Endothelial cell of umbilical vein (primary cell): Measurements from ENCODE around the gene RASGRF1.

Experiments
- CTCF ChIP-seq, 2 donors: IDR thresholded peaks; 1 replicate in 1 of 2; 2 replicates in 1 of 2; pipeline ENCODE4 v1.5.1; 2011; ENCODE audit warnings: low read length in 2 of 2, mild to moderate bottlenecking in 2 of 2, moderate library complexity in 2 of 2, control low read depth in 1 of 2, inconsistent platforms in 1 of 2, low read depth in 1 of 2; ENCODE audit not compliant: insufficient read depth in 1 of 2; ENCODE audit errors: extremely low read depth in 1 of 2
- POLR2AphosphoS5 ChIP-seq: IDR thresholded peaks from 2 replicates; pipeline ENCODE4 v1.6.1; 2012; ENCODE audit warnings: low read depth, mild to moderate bottlenecking, control low read depth, low read length, moderate library complexity; ENCODE audit not compliant: insufficient read depth

- no peak for TF ChIP-seq CTCF (IDR thresholded peaks at IDR 0.05; ENCODE audit: extremely low read depth in 1 of 2, insufficient read depth in 1 of 2, low read depth in 1 of 2, low read length in 2 of 2)
- no peak for TF ChIP-seq POLR2AphosphoS5
Observed at GRCh38 chr15:78930577-78931388, 159.8 kb downstream of the RASGRF1 start.
